ENCODE measurements around the gene ATE1.
"Not testable (repeated sequence)": the region's sequence is repeated elsewhere in the genome, so short reads cannot be mapped to it uniquely, and the experiment has no call there.

ATE1 gene

GRCh38 chr10:121841862-121842261 lies 86.0 kb downstream of the ATE1 start:
- TF ChIP-seq GATA1 (IDR thresholded peaks at IDR 0.05; ENCODE audit: low read depth, low read length) (no peak), POLR2A (IDR thresholded peaks at IDR 0.05; ENCODE audit: low read length) (no peak)
- DNase-seq, result no peak

- DNase-seq, result no peak
- no peak for TF ChIP-seq GATA1 (IDR thresholded peaks at IDR 0.05; ENCODE audit: low read depth, low read length)
- TF ChIP-seq POLR2A (IDR thresholded peaks at IDR 0.05; ENCODE audit: low read length), result no peak
Observed at GRCh38 chr10:121838931-121839330, 88.9 kb downstream of the ATE1 start.

GRCh38 chr10:121838149-121838548 lies 89.7 kb downstream of the ATE1 start:
- TF ChIP-seq GATA1 (IDR thresholded peaks at IDR 0.05; ENCODE audit: low read depth, low read length) (no peak), POLR2A (IDR thresholded peaks at IDR 0.05; ENCODE audit: low read length) (no peak)
- DNase-seq, result no peak

GRCh38 chr10:121836171-121836570 lies 91.7 kb downstream of the ATE1 start:
- TF ChIP-seq POLR2A (IDR thresholded peaks at IDR 0.05; ENCODE audit: low read length) (no peak), GATA1 (IDR thresholded peaks at IDR 0.05; ENCODE audit: low read depth, low read length) (no peak)
- no peak for DNase-seq

GRCh38 chr10:121835376-121835775 lies 92.5 kb downstream of the ATE1 start:
- TF ChIP-seq GATA1 (IDR thresholded peaks at IDR 0.05; ENCODE audit: low read depth, low read length) (no peak), POLR2A (IDR thresholded peaks at IDR 0.05; ENCODE audit: low read length) (no peak)
- DNase-seq, result no peak

GRCh38 chr10:121834757-121835156 lies 93.1 kb downstream of the ATE1 start:
- no peak for DNase-seq
- no peak for TF ChIP-seq GATA1 (IDR thresholded peaks at IDR 0.05; ENCODE audit: low read depth, low read length)
- TF ChIP-seq POLR2A (IDR thresholded peaks at IDR 0.05; ENCODE audit: low read length), result no peak

GRCh38 chr10:121833387-121833786 lies 94.4 kb downstream of the ATE1 start:
- DNase-seq, result no peak

GRCh38 chr10:121832647-121833046 lies 95.2 kb downstream of the ATE1 start:
- no peak for TF ChIP-seq GATA1 (IDR thresholded peaks at IDR 0.05; ENCODE audit: low read depth, low read length)
- TF ChIP-seq POLR2A (IDR thresholded peaks at IDR 0.05; ENCODE audit: low read length), result no peak

More at GRCh38 chr10:121833387-121833786, 94.4 kb downstream of the ATE1 start:
- TF ChIP-seq POLR2A (IDR thresholded peaks at IDR 0.05; ENCODE audit: low read length) (no peak), GATA1 (IDR thresholded peaks at IDR 0.05; ENCODE audit: low read depth, low read length) (no peak)

GRCh38 chr10:121831777-121832176 lies 96.1 kb downstream of the ATE1 start:
- no peak for DNase-seq
- no peak for TF ChIP-seq POLR2A (IDR thresholded peaks at IDR 0.05; ENCODE audit: low read length)
- TF ChIP-seq GATA1 (IDR thresholded peaks at IDR 0.05; ENCODE audit: low read depth, low read length), result no peak

More at GRCh38 chr10:121832647-121833046, 95.2 kb downstream of the ATE1 start:
- DNase-seq, result no peak

GRCh38 chr10:121831237-121831636 lies 96.6 kb downstream of the ATE1 start:
- no peak for DNase-seq
- TF ChIP-seq POLR2A (IDR thresholded peaks at IDR 0.05; ENCODE audit: low read length), result no peak
- no peak for TF ChIP-seq GATA1 (IDR thresholded peaks at IDR 0.05; ENCODE audit: low read depth, low read length)

- no peak for DNase-seq
- TF ChIP-seq GATA1 (IDR thresholded peaks at IDR 0.05; ENCODE audit: low read depth, low read length), result no peak
- TF ChIP-seq POLR2A (IDR thresholded peaks at IDR 0.05; ENCODE audit: low read length), result no peak
Observed at GRCh38 chr10:121830101-121830500, 97.7 kb downstream of the ATE1 start.

- no peak for DNase-seq
- TF ChIP-seq POLR2A (IDR thresholded peaks at IDR 0.05; ENCODE audit: low read length) (no peak), GATA1 (IDR thresholded peaks at IDR 0.05; ENCODE audit: low read depth, low read length) (no peak)
Observed at GRCh38 chr10:121828045-121828444, 99.8 kb downstream of the ATE1 start.

GRCh38 chr10:121826773-121827172 lies 101.1 kb downstream of the ATE1 start:
- not testable (repeated sequence) for DNase-seq

- peak; percentile 19 to 49 for DNase-seq
Observed at GRCh38 chr10:121823993-121824463, 103.8 kb downstream of the ATE1 start.

GRCh38 chr10:121822724-121823123 lies 105.1 kb downstream of the ATE1 start:
- no peak for DNase-seq
- TF ChIP-seq POLR2A (IDR thresholded peaks at IDR 0.05; ENCODE audit: low read length) (no peak), GATA1 (IDR thresholded peaks at IDR 0.05; ENCODE audit: low read depth, low read length) (no peak)

More at GRCh38 chr10:121823993-121824463, 103.8 kb downstream of the ATE1 start:
- TF ChIP-seq POLR2A (IDR thresholded peaks at IDR 0.05; ENCODE audit: low read length) (no peak), GATA1 (IDR thresholded peaks at IDR 0.05; ENCODE audit: low read depth, low read length) (no peak)

GRCh38 chr10:121822180-121822579 lies 105.7 kb downstream of the ATE1 start:
- DNase-seq, result no peak
- TF ChIP-seq GATA1 (IDR thresholded peaks at IDR 0.05; ENCODE audit: low read depth, low read length), result no peak
- no peak for TF ChIP-seq POLR2A (IDR thresholded peaks at IDR 0.05; ENCODE audit: low read length)

Measured in erythroblast (primary cell).